Measurements from ENCODE around the gene CCM2L.

GRCh38 chr20:32006053-32006452 lies 4.2 kb upstream of the CCM2L start:
- no peak for TF ChIP-seq CTCF (IDR thresholded peaks at IDR 0.05)
- no peak for TF ChIP-seq POLR2A (IDR thresholded peaks at IDR 0.05)

Measured in lower leg skin (tissue), 3 donors.